IgD-negative memory B cell (primary cell): ENCODE measurements around the gene ANKLE2. TPM values are rescaled to one million over a fixed set of nuclear protein-coding genes. Genes with fewer than 3 reads are reported as not detected.
A peak's percentile ranks its signal among the peaks of the same experiment; 100 is the strongest.
"Not testable (repeated sequence)": the region's sequence is repeated elsewhere in the genome, so short reads cannot be mapped to it uniquely, and the experiment has no call there.

ENCODE experiments used
- H3K27ac Mint-ChIP-seq, 3 donors: one replicate each; pipeline ENCODE4 v1.8.0; 2020 to 2022; ENCODE audit warnings: mild to moderate bottlenecking in 3 of 3, mixed read lengths in 3 of 3, moderate library complexity in 1 of 3
- H3K27me3 Mint-ChIP-seq: one replicate; pipeline ENCODE4 v1.8.0; 2021; ENCODE audit warnings: mixed read lengths
- H3K36me3 Mint-ChIP-seq: one replicate; pipeline ENCODE4 v1.8.0; 2020; ENCODE audit warnings: mild to moderate bottlenecking, mixed read lengths
- H3K4me1 Mint-ChIP-seq, 3 donors: one replicate each; pipeline ENCODE4 v1.8.0; 2020 to 2022; ENCODE audit warnings: mixed read lengths in 3 of 3, mild to moderate bottlenecking in 1 of 3
- H3K4me3 Mint-ChIP-seq, 4 donors: one replicate each; pipeline ENCODE4 v1.8.0; 2020 to 2022; ENCODE audit warnings: mild to moderate bottlenecking in 4 of 4, mixed read lengths in 4 of 4, moderate library complexity in 3 of 4
- H3K9me3 Mint-ChIP-seq, 3 donors: one replicate each; pipeline ENCODE4 v1.8.0; 2020 to 2021; ENCODE audit warnings: mixed read lengths in 3 of 3, mild to moderate bottlenecking in 1 of 3
- polyA plus RNA-seq: library from polyadenylated mRNA; unstranded; fragments of 300-500 nt; fragmentation: Illumina TruSeq; gene quantifications from one replicate; pipeline ENCODE4 v1.2.3, GENCODE V29; 2021

Gene ANKLE2
- 26.6 TPM for polyA plus RNA-seq

GRCh38 chr12:132761032-132761920, at the start of gene ANKLE2:
ANKLE2 (minus strand) TSS chr12:132761832; CDS start chr12:132761798, 34 bp downstream.
- H3K4me1 Mint-ChIP-seq = peaks cover 19 to 26% (median 21%) of the 10 kb centered on the region in 3 donors

GRCh38 chr12:132809391-132809790, 47.8 kb upstream of the ANKLE2 start:
- H3K36me3 Mint-ChIP-seq = peaks cover 14% of the 10 kb centered on the region
- H3K27ac Mint-ChIP-seq, H3K27me3 Mint-ChIP-seq, H3K9me3 Mint-ChIP-seq, H3K4me1 Mint-ChIP-seq, H3K4me3 Mint-ChIP-seq: not testable (repeated sequence)

More at GRCh38 chr12:132761032-132761920, at the start of gene ANKLE2:
- peak within 1 kb of the TSS; percentile 91 to 98 (median 93) for H3K4me3 Mint-ChIP-seq
- peaks cover 1% of the 10 kb centered on the region for H3K27me3 Mint-ChIP-seq
- H3K36me3 Mint-ChIP-seq = peaks cover 3% of the 10 kb centered on the region
- H3K9me3 Mint-ChIP-seq = no peaks in the 10 kb centered on the region
- H3K27ac Mint-ChIP-seq = peak within 1 kb of the TSS; percentile 96 to 99 (median 97)

- peaks cover 0 to 8% (median 3%) of the 10 kb centered on the region in 3 donors for H3K4me1 Mint-ChIP-seq
- H3K27ac Mint-ChIP-seq = peak overlapping the region in 1 of 3 donors; percentile 31
- H3K27me3 Mint-ChIP-seq = no peaks in the 10 kb centered on the region
- H3K36me3 Mint-ChIP-seq = peaks cover 18% of the 10 kb centered on the region
- no peaks in the 10 kb centered on the region for H3K9me3 Mint-ChIP-seq
- no peak overlapping the region for H3K4me3 Mint-ChIP-seq
Observed at GRCh38 chr12:132807295-132808092, 45.9 kb upstream of the ANKLE2 start.

- H3K9me3 Mint-ChIP-seq = no peaks in the 10 kb centered on the region
- H3K36me3 Mint-ChIP-seq = peaks cover 18% of the 10 kb centered on the region
- no peak overlapping the region for H3K4me3 Mint-ChIP-seq
- H3K27me3 Mint-ChIP-seq = no peaks in the 10 kb centered on the region
- H3K27ac Mint-ChIP-seq = peak overlapping the region in 1 of 3 donors; percentile 31
- H3K4me1 Mint-ChIP-seq = peaks cover 0 to 8% (median 3%) of the 10 kb centered on the region in 3 donors
Observed at GRCh38 chr12:132806857-132807256, 45.2 kb upstream of the ANKLE2 start.

- H3K36me3 Mint-ChIP-seq = peaks cover 12% of the 10 kb centered on the region
- no peaks in the 10 kb centered on the region for H3K9me3 Mint-ChIP-seq
- H3K27ac Mint-ChIP-seq = no peak overlapping the region
- peaks cover 0 to 8% (median 3%) of the 10 kb centered on the region in 3 donors for H3K4me1 Mint-ChIP-seq
- H3K4me3 Mint-ChIP-seq = no peak overlapping the region
- H3K27me3 Mint-ChIP-seq = no peaks in the 10 kb centered on the region
Observed at GRCh38 chr12:132804426-132804861, 42.8 kb upstream of the ANKLE2 start.

GRCh38 chr12:132803888-132804287, 42.3 kb upstream of the ANKLE2 start:
- H3K36me3 Mint-ChIP-seq = peaks cover 12% of the 10 kb centered on the region

GRCh38 chr12:132803125-132803524, 41.5 kb upstream of the ANKLE2 start:
- no peaks in the 10 kb centered on the region for H3K9me3 Mint-ChIP-seq
- no peak overlapping the region for H3K4me3 Mint-ChIP-seq
- peaks cover 0 to 3% (median 3%) of the 10 kb centered on the region in 3 donors for H3K4me1 Mint-ChIP-seq
- peak overlapping the region in 1 of 3 donors; percentile 63 for H3K27ac Mint-ChIP-seq
- no peaks in the 10 kb centered on the region for H3K27me3 Mint-ChIP-seq
- peaks cover 8% of the 10 kb centered on the region for H3K36me3 Mint-ChIP-seq

More at GRCh38 chr12:132803888-132804287, 42.3 kb upstream of the ANKLE2 start:
- no peaks in the 10 kb centered on the region for H3K27me3 Mint-ChIP-seq
- no peak overlapping the region for H3K27ac Mint-ChIP-seq
- H3K4me1 Mint-ChIP-seq = peaks cover 0 to 3% (median 3%) of the 10 kb centered on the region in 3 donors
- H3K4me3 Mint-ChIP-seq = no peak overlapping the region
- H3K9me3 Mint-ChIP-seq = no peaks in the 10 kb centered on the region

GRCh38 chr12:132801741-132802140, 40.1 kb upstream of the ANKLE2 start:
- Mint-ChIP-seq H3K4me1 (peaks cover 0 to 3% (median 3%) of the 10 kb centered on the region in 3 donors), H3K27ac (no peak overlapping the region), H3K27me3 (no peaks in the 10 kb centered on the region), H3K9me3 (no peaks in the 10 kb centered on the region), H3K4me3 (no peak overlapping the region), H3K36me3 (peaks cover 8% of the 10 kb centered on the region)

GRCh38 chr12:132798836-132799235, 37.2 kb upstream of the ANKLE2 start:
- Mint-ChIP-seq H3K4me1 (no peaks in the 10 kb centered on the region), H3K27me3 (no peaks in the 10 kb centered on the region), H3K9me3 (no peaks in the 10 kb centered on the region), H3K36me3 (peaks cover 7% of the 10 kb centered on the region), H3K27ac (no peak overlapping the region), H3K4me3 (no peak overlapping the region)

DNA sequence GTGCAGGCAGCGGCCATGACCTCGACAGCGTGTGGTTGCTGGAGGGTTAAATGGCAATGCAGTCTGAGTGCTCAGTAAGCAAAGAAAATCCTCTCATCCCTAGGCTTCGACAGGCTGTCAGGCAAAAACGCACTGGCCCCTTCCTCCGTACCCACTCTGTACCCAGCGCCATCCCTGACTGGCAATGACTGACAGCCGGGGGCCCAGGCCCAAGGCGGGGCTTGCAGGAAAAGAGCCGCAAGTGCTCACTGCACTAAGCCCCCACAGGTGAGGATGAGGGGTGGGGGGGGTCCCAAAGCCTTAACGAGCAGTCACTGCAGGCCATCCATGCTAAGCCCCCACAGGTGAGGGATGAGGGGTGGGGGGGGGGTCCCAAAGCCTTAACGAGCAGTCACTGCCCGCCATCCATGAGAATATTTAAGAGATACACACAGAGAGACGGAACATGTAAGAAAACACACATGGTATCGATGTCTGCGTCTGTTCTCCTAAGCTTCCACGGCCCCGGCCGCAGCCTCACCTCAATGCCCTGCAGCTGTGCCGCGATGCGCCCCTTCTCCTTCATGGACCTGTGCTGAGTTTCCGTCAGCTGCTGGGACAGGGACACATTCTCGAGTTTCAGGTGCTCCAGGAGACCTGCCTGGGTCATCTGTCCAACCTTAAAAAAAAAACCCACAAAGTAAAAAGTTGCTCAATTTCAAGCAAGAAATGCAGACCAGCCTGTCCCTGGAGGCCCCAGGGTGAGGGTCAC, 36.4 kb upstream of the ANKLE2 start:
- Mint-ChIP-seq H3K27ac (no peak overlapping the region), H3K4me3 (no peak overlapping the region), H3K27me3 (no peaks in the 10 kb centered on the region), H3K36me3 (peaks cover 5% of the 10 kb centered on the region), H3K9me3 (no peaks in the 10 kb centered on the region), H3K4me1 (no peaks in the 10 kb centered on the region)

DNA sequence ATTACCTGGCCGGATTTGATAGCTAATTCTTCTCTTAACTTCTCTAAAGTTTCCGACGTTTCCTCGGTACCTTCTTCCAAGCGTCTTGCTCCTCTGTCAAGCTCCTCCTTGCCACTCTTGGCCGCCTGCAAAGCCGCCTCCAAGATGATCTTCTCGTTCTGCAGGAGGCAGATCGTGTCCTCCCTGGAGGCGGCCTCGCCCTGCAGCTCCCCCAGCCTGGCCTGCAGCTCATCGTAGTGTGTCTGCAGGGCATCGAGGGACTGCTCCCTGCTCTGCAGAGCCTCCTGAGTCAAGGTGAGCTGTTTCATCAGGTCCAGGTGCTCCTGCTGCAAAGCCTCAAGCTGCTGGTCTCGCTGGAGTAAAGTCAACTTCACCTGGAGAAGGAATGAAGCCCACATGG, 34.2 kb upstream of the ANKLE2 start:
- no peaks in the 10 kb centered on the region for H3K9me3 Mint-ChIP-seq
- H3K4me1 Mint-ChIP-seq = no peaks in the 10 kb centered on the region
- no peaks in the 10 kb centered on the region for H3K27me3 Mint-ChIP-seq
- H3K4me3 Mint-ChIP-seq = no peak overlapping the region
- H3K36me3 Mint-ChIP-seq = peaks cover 10% of the 10 kb centered on the region
- H3K27ac Mint-ChIP-seq = peak overlapping the region in 1 of 3 donors; percentile 50

- not testable (repeated sequence) for H3K27ac Mint-ChIP-seq, H3K4me3 Mint-ChIP-seq, H3K9me3 Mint-ChIP-seq, H3K27me3 Mint-ChIP-seq, H3K4me1 Mint-ChIP-seq
- H3K36me3 Mint-ChIP-seq = peaks cover 11% of the 10 kb centered on the region
Observed at GRCh38 chr12:132791940-132792339, 30.3 kb upstream of the ANKLE2 start.

DNA sequence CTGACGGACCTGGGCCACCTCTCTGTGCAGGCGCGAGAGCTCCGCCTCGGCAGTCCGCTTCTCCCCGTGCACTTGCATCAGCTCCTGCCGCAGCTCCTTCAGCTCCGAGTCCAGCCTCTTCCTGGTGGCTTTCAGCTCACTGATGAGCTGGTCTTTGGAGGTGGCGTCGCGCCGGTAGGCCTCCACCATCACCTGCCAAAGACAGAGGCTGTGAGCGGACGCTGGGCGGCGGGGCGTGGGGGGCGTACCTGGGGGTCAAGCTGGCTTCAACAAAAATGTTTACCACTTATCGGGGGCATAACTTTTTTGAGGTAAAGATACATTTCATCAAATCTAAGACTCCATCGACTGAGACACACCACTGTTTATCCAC, 27.5 kb upstream of the ANKLE2 start:
- Mint-ChIP-seq H3K4me1 (peaks cover 0 to 4% (median 0%) of the 10 kb centered on the region in 3 donors), H3K4me3 (peak overlapping the region in 1 of 4 donors; percentile 39), H3K27me3 (no peaks in the 10 kb centered on the region), H3K27ac (peak overlapping the region in 1 of 3 donors; percentile 63), H3K36me3 (peaks cover 11% of the 10 kb centered on the region), H3K9me3 (no peaks in the 10 kb centered on the region)

DNA sequence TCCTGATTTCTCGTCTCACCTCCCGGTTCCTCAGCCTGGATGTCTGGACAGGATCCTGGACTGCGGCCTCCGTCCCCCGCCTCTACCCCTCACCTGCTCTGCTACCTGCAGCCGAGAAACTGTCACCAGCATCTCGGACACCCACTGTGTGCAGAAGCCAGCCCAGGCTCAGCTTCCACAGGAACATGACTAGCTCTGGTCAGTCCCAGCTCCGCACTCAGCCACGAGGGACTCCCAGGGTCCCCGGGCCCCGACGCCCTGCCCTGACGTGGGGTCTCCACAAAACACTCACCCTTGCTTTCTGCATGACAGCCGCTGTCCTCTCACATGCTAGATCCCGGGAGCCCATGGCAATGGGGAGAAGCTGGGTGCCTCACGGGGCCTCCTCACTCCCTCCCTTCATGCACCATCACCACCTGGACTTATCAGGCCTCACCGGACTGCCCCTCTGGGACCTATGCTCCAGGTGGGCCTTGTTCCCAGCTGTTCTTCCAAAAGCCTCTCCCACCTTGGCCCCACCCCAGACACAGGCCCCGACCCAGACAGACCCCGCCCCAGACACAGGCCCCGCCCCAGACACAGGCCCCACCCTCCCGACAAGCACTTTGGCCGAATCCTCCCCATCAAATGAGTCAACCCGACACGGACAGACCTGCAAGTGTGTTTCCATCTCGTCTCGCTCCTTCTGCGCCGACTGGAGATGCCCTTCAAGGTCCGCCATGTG, 26.9 kb upstream of the ANKLE2 start:
- Mint-ChIP-seq H3K4me1 (peaks cover 0 to 4% (median 0%) of the 10 kb centered on the region in 3 donors), H3K9me3 (no peaks in the 10 kb centered on the region), H3K36me3 (peaks cover 11% of the 10 kb centered on the region), H3K4me3 (no peak overlapping the region), H3K27me3 (no peaks in the 10 kb centered on the region), H3K27ac (peak overlapping the region in 2 of 3 donors; percentile 77 to 86)
